Measurements from ENCODE around the gene CEP120.
A peak's percentile ranks its signal among the peaks of the same experiment; 100 is the strongest.
"Not testable (repeated sequence)": the region's sequence is repeated elsewhere in the genome, so short reads cannot be mapped to it uniquely, and the experiment has no call there.

Gene CEP120

DNA sequence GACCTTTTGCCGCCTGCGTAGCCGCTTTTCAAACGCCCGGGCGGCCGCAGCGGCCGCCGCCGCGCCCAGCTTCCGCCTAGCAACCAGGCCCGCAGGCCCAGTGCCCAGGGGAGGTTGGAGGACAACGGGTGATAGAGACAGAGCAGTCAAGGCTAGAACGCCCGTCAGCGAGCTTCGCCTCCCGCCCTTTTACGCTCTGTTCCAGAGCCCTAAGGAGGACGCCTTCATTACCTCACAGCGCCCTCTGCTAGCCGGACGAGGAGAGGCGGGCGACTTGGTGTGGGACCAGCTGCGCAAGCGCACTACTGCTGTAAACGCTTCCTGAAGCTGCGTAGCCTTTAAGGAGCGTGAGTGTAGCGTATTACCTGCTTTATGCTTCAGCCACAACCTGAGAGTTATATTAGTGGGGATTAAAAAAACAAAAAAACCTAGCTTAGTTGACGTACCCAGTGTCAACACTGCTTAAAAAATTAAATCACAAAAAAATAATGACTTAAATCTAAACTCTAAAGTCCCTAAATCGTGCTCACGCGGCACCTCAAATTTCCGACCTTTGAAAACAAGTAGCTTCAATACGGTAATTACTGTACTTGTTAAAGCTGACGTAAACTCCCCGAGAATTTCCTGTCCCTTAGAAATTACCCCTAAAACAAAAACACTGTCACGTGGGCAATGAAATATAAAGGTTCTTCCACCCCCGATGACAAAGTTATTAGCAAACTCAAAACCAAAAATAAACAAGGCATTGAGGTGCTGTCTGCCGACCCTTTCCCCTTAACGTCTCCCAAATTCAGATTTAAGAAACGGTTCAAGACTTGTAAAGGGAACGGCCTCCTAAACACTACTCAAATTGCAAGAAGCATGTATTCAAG lies at the start of gene CEP120:
Gene CEP120 (minus strand): TSS at position 126 of the 872 bp plus-strand sequence. CDS start 405 bp downstream, outside the sequence.
- peak; percentile 59 to 98 (median 95) for DNase-seq

DNA sequence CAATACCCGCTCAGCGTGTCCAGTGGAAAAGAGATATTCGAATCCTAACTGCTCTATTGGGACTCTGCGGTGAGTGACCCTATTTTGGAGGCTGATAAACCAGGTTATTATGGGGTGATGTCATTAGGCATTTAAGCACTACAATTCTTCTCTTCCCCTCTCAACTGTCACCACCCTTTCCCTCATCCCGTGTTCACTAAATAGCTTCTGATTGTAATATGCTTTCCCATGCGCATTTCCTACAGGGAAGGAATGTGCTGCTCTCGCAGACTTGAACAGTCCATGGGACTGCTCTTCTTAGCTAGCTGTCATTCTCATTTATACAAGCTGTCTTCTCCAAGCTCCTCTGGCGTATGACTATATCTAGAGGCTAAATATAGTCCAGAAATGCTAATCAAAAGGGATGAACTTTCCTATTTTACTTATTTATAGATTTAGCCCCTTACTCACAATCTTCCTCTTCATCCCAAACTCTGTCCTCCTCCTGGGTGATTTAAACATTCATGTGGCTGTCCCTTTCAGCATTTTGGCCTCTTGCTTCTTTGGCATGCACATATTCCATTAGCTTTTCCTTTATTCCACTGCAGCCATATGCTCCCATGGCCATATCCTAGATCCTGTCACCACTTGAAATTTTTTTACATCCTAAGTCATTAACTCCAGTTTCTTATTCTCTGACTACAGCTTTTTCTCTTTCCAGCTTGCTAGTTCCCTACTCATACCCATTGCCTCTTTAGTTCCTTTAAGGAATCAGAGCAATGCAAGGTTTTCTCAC lies 49.1 kb upstream of the CEP120 start:
- DNase-seq, result no peak

GRCh38 chr5:123471385-123471784 lies 48.2 kb upstream of the CEP120 start:
- no peak for DNase-seq

GRCh38 chr5:123466839-123467238 lies 43.6 kb upstream of the CEP120 start:
- not testable (repeated sequence) for DNase-seq

- no peak for DNase-seq
Measured at GRCh38 chr5:123460296-123460729, 37.1 kb upstream of the CEP120 start.

- not testable (repeated sequence) for DNase-seq
Measured at GRCh38 chr5:123458994-123459393, 35.8 kb upstream of the CEP120 start.

DNA sequence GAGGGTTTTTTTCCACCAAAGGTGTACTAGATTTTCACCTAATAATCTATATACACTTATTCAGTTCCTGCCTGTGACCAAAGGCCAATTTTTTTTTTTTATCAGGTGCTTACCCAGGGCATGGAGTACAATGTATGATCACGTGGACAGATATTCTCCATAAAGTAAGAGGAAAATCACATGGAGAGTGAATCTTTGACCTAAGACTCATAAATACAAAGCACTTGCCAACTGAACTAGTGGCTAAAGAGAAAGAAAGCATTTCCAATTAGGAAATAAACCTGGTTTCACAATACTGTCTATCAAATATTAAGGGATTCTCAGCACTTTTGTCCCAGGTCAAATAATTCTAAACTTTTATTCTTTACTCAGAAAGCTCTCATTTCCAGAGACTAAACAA lies 33.0 kb upstream of the CEP120 start:
- no peak for DNase-seq

- no peak for DNase-seq
Measured at GRCh38 chr5:123455640-123456039, 32.4 kb upstream of the CEP120 start.

GRCh38 chr5:123455095-123455494 lies 31.9 kb upstream of the CEP120 start:
- no peak for DNase-seq

GRCh38 chr5:123454259-123454911 lies 31.2 kb upstream of the CEP120 start:
- DNase-seq, result no peak

- no peak for DNase-seq
Measured at GRCh38 chr5:123452401-123452800, 29.2 kb upstream of the CEP120 start.

- no peak for DNase-seq
Measured at GRCh38 chr5:123451047-123451446, 27.8 kb upstream of the CEP120 start.

- DNase-seq, result peak in 8 of 51 donors; percentile 0 to 19 (median 2)
Measured at GRCh38 chr5:123450640-123451039, 27.4 kb upstream of the CEP120 start.

DNA sequence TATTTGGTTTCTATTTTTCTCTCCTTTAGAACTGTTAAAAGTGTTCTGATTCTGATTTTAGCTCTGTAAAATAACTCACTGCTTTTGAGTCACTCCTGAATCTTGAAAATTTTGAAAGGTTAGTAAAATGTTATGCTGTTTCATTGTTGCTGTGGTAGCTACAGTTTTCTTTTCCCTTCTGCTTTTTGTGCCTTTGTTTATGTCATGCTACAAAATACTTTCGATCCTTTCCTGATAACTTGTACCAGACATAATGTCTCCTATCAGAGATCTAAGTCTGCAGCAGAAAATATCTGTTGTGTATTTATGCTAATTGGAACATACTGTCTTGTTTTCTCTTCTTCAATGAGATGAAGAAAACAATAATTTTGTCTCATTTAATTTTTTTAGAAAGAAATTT lies 26.9 kb upstream of the CEP120 start:
- no peak for DNase-seq

- DNase-seq, result no peak
Measured at GRCh38 chr5:123449424-123449974, 26.3 kb upstream of the CEP120 start.

DNA sequence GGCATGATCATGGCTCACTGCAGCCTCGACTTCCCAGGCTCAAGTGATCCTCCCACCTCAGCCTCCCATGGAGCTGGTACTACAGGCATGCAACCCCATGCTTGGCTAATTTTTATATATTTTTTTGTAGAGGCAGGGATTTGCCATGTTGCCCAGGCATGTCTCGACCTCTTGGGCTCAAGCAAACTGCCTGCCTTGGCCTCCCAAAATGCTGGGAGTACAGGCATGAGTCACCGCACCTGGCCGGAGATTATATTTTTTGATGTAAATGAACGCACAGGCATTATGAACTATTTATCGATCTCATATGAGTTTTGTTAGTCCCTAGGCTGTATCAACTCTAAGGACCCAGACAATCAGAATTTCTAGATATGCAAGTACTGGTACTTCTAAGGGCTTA lies 25.5 kb upstream of the CEP120 start:
- no peak for DNase-seq

- DNase-seq, result no peak
Measured at GRCh38 chr5:123448017-123448617, 24.9 kb upstream of the CEP120 start.

DNA sequence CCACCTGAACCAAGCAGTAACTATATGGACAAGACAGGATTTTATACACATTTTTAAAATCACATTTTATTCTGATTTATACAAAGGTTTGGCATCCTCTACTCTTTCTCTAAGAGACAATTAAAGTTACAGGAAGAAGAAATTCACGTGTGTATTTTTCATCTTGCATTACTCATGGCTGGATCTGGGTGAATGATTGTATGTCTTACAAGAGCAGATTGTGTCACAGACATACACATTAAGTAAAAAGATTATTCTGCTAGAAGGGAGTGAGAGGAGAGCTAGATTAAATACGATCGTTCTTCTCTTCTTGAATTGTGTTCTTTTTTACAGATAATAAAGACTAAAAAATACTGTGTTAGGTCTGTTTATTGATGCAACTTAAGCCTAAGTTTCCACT lies 20.8 kb upstream of the CEP120 start:
- DNase-seq, result no peak

DNA sequence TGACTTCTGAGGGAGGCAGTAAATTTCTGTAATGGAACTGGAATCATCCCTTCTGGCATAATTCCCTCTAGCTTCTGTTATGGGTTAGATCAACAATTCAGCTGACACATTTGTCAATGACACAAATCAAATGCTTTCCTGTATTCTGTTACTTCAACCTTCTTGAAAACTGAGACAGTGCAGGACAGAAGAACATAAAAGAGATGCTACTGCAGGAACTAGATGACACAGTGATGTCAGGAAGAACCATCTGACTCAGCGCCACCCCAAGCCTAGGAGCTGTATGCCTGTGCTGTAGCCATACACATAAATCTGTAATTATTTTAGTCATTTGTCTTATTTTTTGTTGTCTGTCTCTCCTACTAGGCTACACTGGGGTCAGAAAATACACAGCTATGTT lies 18.2 kb upstream of the CEP120 start:
- DNase-seq, result no peak

DNA sequence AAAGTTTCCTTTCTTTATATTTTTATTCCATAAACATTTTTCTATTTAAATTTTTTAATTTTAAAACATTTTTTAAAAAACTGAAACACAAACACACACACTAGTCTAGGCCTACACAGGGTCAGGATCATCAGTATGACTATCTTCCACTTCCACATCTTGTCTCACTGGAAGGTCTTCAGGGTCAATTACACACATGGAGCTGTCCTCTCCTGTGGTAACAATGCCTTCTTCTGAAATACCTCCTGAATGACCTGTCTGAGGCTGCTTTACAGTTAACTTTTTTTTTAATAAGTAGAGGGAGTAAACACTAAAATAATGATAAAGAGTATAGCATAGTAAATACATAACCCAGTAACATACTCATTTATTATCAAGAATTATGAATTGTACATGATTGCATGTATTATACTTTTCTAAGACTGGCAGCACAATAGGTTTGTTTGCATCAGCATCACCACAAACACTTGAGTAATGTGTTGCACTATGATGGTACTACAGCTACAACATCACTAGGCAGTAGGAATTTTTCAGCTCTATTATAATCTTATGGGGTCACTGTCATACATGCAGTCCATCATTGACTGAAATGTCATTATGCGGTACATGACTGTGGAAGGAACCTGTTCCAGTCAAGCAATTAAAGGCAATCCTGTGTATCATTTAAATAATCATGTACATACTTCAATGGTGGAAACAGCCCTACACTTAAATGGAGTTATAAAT lies 17.4 kb upstream of the CEP120 start:
- DNase-seq, result no peak

GRCh38 chr5:123439709-123440108 lies 16.5 kb upstream of the CEP120 start:
- no peak for DNase-seq
